Dendritic cell treated with granulocyte-macrophage colony-stimulating factor and Interleukin-4, amounts not matched to agents 40 ng/mL and 50 ng/mL, for 4 days (primary cell): Measurements from ENCODE around the gene TK1.
A peak's percentile ranks its signal among the peaks of the same experiment; 100 is the strongest.

ENCODE experiments used
- H3K27ac Mint-ChIP-seq: one replicate; pipeline ENCODE4 v1.8.0; 2022; ENCODE audit warnings: mild to moderate bottlenecking, mixed read lengths
- H3K27me3 Mint-ChIP-seq: one replicate; pipeline ENCODE4 v1.8.0; 2022; ENCODE audit warnings: mild to moderate bottlenecking, mixed read lengths
- H3K36me3 Mint-ChIP-seq: one replicate; pipeline ENCODE4 v1.8.0; 2022; ENCODE audit warnings: low read depth, mixed read lengths
- H3K4me1 Mint-ChIP-seq: one replicate; pipeline ENCODE4 v1.8.0; 2022; ENCODE audit warnings: low read depth, mixed read lengths
- H3K4me3 Mint-ChIP-seq: one replicate; pipeline ENCODE4 v1.8.0; 2022; ENCODE audit warnings: mild to moderate bottlenecking, moderate library complexity, mixed read lengths
- H3K9me3 Mint-ChIP-seq: one replicate; pipeline ENCODE4 v1.8.0; 2022; ENCODE audit warnings: mixed read lengths
- intact Hi-C: fragments of 100-400 bp; cut with micrococcal nuclease; formaldehyde crosslinking; loops from one replicate; pipeline ENCODE4 v1.15.0; 2022

TK1 gene

DNA sequence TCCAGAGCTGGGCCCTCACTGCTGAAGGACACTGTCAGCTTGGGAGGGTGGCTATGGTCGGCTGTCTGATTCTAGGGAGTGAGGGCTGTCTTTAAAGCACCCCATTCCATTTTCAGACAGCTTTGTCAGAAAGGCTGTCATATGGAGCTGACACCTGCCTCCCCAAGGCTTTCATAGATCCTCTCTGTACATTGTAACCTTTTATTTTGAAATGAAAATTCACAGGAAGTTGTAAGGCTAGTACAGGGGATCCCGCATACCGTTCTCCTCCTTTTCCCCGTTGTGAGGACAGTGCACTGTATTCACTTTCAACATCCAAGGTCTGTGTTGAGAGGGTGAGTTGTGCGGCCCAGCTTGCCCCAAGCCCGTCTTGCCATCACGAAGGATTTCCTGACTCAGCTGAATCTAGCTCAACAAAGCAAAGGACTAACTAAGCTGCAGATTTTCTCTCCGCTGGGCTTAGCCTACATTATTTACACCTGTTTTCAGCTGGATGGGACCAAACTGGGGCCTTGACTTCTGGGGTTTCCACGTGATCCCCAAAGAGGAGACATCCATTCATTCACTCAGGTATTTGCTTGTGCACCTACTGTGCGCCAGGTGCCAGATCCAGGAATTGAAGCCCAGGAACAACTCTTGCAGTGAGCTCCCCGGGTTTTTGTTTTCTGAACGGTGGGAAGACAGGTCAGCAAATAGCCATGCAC, 39.4 kb upstream of the TK1 start:
- Mint-ChIP-seq H3K27me3 (peaks cover 45% of the 10 kb centered on the region), H3K4me1 (peaks cover 19% of the 10 kb centered on the region), H3K36me3 (peaks cover 8% of the 10 kb centered on the region), H3K9me3 (no peaks in the 10 kb centered on the region), H3K4me3 (no peak overlapping the region), H3K27ac (no peak overlapping the region)
- intact Hi-C loops = no loop called here

DNA sequence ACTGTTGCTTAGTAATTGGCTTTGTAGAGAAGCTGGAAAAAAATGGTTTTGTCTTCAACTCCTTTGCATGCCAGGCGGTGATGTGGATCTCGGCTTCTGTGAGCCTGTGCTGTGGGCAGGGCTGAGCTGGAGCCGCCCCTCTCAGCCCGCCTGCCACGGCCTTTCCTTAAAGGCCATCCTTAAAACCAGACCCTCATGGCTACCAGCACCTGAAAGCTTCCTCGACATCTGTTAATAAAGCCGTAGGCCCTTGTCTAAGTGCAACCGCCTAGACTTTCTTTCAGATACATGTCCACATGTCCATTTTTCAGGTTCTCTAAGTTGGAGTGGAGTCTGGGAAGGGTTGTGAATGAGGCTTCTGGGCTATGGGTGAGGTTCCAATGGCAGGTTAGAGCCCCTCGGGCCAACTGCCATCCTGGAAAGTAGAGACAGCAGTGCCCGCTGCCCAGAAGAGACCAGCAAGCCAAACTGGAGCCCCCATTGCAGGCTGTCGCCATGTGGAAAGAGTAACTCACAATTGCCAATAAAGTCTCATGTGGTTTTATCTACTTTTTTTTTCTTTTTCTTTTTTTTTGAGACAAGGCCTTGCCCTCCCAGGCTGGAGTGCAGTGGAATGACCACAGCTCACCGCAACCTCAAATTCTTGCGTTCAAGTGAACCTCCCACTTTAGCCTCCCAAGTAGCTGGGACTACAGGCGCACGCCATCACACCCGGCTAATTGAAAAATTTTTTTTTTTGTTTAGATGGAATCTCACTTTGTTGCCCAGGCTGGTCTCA, 38.4 kb upstream of the TK1 start:
- no peak overlapping the region for H3K27ac Mint-ChIP-seq
- no peak overlapping the region for H3K4me3 Mint-ChIP-seq
- peaks cover 36% of the 10 kb centered on the region for H3K27me3 Mint-ChIP-seq
- intact Hi-C loops = no loop called here
- H3K36me3 Mint-ChIP-seq = peaks cover 8% of the 10 kb centered on the region
- H3K9me3 Mint-ChIP-seq = no peaks in the 10 kb centered on the region
- H3K4me1 Mint-ChIP-seq = peaks cover 19% of the 10 kb centered on the region

DNA sequence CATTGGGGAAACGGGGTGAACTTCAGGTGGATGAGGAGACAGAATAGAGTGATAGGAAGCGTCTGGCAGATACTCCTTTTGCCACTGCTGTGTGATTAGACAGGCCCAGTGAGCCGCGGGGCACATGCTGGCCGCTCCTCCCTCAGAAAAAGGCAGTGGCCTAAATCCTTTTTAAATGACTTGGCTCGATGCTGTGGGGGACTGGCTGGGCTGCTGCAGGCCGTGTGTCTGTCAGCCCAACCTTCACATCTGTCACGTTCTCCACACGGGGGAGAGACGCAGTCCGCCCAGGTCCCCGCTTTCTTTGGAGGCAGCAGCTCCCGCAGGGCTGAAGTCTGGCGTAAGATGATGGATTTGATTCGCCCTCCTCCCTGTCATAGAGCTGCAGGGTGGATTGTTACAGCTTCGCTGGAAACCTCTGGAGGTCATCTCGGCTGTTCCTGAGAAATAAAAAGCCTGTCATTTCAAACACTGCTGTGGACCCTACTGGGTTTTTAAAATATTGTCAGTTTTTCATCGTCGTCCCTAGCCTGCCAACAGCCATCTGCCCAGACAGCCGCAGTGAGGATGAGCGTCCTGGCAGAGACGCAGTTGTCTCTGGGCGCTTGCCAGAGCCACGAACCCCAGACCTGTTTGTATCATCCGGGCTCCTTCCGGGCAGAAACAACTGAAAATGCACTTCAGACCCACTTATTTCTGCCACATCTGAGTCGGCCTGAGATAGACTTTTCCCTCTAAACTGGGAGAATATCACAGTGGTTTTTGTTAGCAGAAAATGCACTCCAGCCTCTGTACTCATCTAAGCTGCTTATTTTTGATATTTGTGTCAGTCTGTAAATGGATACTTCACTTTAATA, 37.6 kb upstream of the TK1 start:
- peaks cover 8% of the 10 kb centered on the region for H3K36me3 Mint-ChIP-seq
- intact Hi-C loops = no loop called here
- no peak overlapping the region for H3K27ac Mint-ChIP-seq
- H3K4me1 Mint-ChIP-seq = peaks cover 19% of the 10 kb centered on the region
- H3K9me3 Mint-ChIP-seq = no peaks in the 10 kb centered on the region
- H3K27me3 Mint-ChIP-seq = peaks cover 28% of the 10 kb centered on the region
- H3K4me3 Mint-ChIP-seq = no peak overlapping the region

GRCh38 chr17:78223765-78224164, 36.9 kb upstream of the TK1 start:
- Mint-ChIP-seq H3K36me3 (peaks cover 8% of the 10 kb centered on the region), H3K27ac (no peak overlapping the region), H3K9me3 (no peaks in the 10 kb centered on the region), H3K27me3 (peaks cover 21% of the 10 kb centered on the region), H3K4me3 (no peak overlapping the region), H3K4me1 (peaks cover 19% of the 10 kb centered on the region)
- intact Hi-C loops = no loop called here

DNA sequence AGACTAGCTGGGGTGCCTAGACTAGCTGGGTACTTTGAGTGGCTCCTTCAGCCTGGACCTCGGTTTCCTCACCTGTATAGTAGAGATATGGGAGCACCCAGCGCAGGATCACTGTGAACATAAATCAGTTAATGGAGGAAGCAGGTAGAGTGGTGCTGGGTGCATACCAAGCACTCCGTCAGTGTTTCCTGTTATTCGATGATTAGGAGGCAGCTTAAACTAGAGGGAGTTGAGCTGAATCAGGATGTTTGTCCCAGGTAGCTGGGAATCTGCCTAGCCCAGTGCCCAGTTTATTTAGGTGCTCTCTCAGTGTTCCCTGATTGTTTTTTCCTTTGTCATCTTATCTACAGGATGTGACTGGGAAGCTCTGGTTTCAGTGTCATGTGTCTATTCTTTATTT, 36.2 kb upstream of the TK1 start:
- no peak overlapping the region for H3K4me3 Mint-ChIP-seq
- H3K9me3 Mint-ChIP-seq = no peaks in the 10 kb centered on the region
- H3K36me3 Mint-ChIP-seq = peaks cover 8% of the 10 kb centered on the region
- H3K27ac Mint-ChIP-seq = no peak overlapping the region
- intact Hi-C loops = no loop called here
- H3K27me3 Mint-ChIP-seq = peaks cover 16% of the 10 kb centered on the region
- H3K4me1 Mint-ChIP-seq = peaks cover 19% of the 10 kb centered on the region

- H3K4me1 Mint-ChIP-seq = peaks cover 3% of the 10 kb centered on the region
- no peak overlapping the region for H3K27ac Mint-ChIP-seq
- H3K4me3 Mint-ChIP-seq = no peak overlapping the region
- H3K27me3 Mint-ChIP-seq = no peaks in the 10 kb centered on the region
- intact Hi-C loops = no loop called here
- no peaks in the 10 kb centered on the region for H3K9me3 Mint-ChIP-seq
- peaks cover 8% of the 10 kb centered on the region for H3K36me3 Mint-ChIP-seq
Observed at GRCh38 chr17:78219396-78220150, 32.7 kb upstream of the TK1 start.

DNA sequence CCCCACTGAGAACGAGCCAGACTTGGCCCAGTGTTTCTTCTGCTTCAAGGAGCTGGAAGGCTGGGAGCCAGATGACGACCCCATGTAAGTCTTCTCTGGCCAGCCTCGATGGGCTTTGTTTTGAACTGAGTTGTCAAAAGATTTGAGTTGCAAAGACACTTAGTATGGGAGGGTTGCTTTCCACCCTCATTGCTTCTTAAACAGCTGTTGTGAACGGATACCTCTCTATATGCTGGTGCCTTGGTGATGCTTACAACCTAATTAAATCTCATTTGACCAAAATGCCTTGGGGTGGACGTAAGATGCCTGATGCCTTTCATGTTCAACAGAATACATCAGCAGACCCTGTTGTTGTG, 27.8 kb upstream of the TK1 start:
- Mint-ChIP-seq H3K27me3 (no peaks in the 10 kb centered on the region), H3K27ac (no peak overlapping the region), H3K9me3 (no peaks in the 10 kb centered on the region), H3K36me3 (no peaks in the 10 kb centered on the region), H3K4me3 (peak overlapping the region; percentile 66), H3K4me1 (peaks cover 17% of the 10 kb centered on the region)
- intact Hi-C loops = no loop called here

DNA sequence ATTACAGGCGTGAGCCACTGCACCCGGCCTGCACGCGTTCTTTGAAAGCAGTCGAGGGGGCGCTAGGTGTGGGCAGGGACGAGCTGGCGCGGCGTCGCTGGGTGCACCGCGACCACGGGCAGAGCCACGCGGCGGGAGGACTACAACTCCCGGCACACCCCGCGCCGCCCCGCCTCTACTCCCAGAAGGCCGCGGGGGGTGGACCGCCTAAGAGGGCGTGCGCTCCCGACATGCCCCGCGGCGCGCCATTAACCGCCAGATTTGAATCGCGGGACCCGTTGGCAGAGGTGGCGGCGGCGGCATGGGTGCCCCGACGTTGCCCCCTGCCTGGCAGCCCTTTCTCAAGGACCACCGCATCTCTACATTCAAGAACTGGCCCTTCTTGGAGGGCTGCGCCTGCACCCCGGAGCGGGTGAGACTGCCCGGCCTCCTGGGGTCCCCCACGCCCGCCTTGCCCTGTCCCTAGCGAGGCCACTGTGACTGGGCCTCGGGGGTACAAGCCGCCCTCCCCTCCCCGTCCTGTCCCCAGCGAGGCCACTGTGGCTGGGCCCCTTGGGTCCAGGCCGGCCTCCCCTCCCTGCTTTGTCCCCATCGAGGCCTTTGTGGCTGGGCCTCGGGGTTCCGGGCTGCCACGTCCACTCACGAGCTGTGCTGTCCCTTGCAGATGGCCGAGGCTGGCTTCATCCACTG, 27.3 kb upstream of the TK1 start, which contains the start of gene BIRC5:
Gene BIRC5 (plus strand): TSS at position 238 of the 690 bp plus-strand sequence. CDS start 64 bp downstream, at position 302.
- Mint-ChIP-seq H3K9me3 (no peaks in the 10 kb centered on the region), H3K36me3 (no peaks in the 10 kb centered on the region), H3K4me3 (peak within 1 kb of the TSS; percentile 66), H3K27me3 (no peaks in the 10 kb centered on the region), H3K27ac (no peak within 1 kb of the TSS), H3K4me1 (peaks cover 17% of the 10 kb centered on the region)
- intact Hi-C loops = no loop called here

DNA sequence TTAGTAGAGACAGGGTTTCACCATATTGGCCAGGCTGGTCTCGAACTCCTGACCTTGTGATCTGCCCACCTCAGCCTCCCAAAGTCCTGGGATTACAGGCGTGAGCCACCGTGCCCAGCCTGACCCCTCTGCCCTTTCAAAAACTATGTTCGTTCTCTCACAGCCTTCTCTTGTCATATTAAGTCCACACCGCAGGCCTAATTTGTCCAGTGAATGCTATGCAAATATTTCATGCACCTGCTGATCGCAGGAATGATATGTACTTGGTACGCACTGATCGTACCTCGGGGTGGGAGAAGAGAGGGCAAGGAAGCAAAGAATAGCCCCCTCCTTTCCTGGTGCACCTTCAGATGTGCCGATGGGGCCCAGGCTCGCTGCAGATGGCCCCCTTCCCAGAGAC, 24.2 kb upstream of the TK1 start:
- Mint-ChIP-seq H3K9me3 (no peaks in the 10 kb centered on the region), H3K27ac (no peak overlapping the region), H3K4me1 (peaks cover 25% of the 10 kb centered on the region), H3K36me3 (peaks cover 15% of the 10 kb centered on the region), H3K4me3 (no peak overlapping the region), H3K27me3 (no peaks in the 10 kb centered on the region)
- intact Hi-C loops = no loop called here

DNA sequence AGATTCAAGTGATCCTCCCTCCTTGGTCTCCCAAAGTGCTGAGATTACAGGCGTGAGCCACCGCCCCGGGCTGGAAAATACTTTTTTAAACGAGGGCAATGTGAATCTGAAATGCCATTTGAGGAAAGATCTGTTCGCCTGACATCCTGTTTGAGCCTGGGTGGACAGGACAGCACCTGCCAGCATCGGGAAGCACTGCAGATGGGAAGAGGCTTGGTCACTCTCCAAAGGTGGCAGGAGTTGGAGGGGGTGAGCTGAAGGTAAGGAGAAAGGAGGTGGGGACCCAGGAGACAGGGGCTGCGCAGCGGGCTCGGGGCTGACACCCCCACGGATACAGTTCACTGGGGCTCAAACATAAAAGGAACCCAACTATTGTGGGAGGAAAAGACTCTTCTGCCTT, 23.3 kb upstream of the TK1 start:
- intact Hi-C loops = no loop called here
- H3K9me3 Mint-ChIP-seq = no peaks in the 10 kb centered on the region
- peaks cover 25% of the 10 kb centered on the region for H3K4me1 Mint-ChIP-seq
- H3K27ac Mint-ChIP-seq = no peak overlapping the region
- peaks cover 24% of the 10 kb centered on the region for H3K36me3 Mint-ChIP-seq
- H3K27me3 Mint-ChIP-seq = no peaks in the 10 kb centered on the region
- H3K4me3 Mint-ChIP-seq = no peak overlapping the region

- H3K27me3 Mint-ChIP-seq = no peaks in the 10 kb centered on the region
- intact Hi-C loops = no loop called here
- peaks cover 40% of the 10 kb centered on the region for H3K36me3 Mint-ChIP-seq
- H3K4me3 Mint-ChIP-seq = no peak overlapping the region
- no peak overlapping the region for H3K27ac Mint-ChIP-seq
- no peaks in the 10 kb centered on the region for H3K9me3 Mint-ChIP-seq
- H3K4me1 Mint-ChIP-seq = peaks cover 11% of the 10 kb centered on the region
Observed at GRCh38 chr17:78208486-78208885, 21.6 kb upstream of the TK1 start.

GRCh38 chr17:78206298-78206697, 19.4 kb upstream of the TK1 start:
- intact Hi-C loops = no loop called here
- Mint-ChIP-seq H3K9me3 (no peaks in the 10 kb centered on the region), H3K36me3 (peaks cover 54% of the 10 kb centered on the region), H3K27me3 (no peaks in the 10 kb centered on the region), H3K4me3 (no peak overlapping the region), H3K27ac (no peak overlapping the region), H3K4me1 (peaks cover 8% of the 10 kb centered on the region)

- no peak overlapping the region for H3K27ac Mint-ChIP-seq
- H3K27me3 Mint-ChIP-seq = no peaks in the 10 kb centered on the region
- no peak overlapping the region for H3K4me3 Mint-ChIP-seq
- H3K4me1 Mint-ChIP-seq = peaks cover 8% of the 10 kb centered on the region
- peaks cover 54% of the 10 kb centered on the region for H3K36me3 Mint-ChIP-seq
- H3K9me3 Mint-ChIP-seq = no peaks in the 10 kb centered on the region
- intact Hi-C loops = no loop called here
Observed at GRCh38 chr17:78205124-78205775, 18.4 kb upstream of the TK1 start.
